KOPT-K1 (cell line): Measurements from ENCODE around the gene APOL1.

ENCODE experiments used
- H3K27ac ChIP-seq: fragments of 200-600 bp; sonication (generic); 2 replicates; pipeline ENCODE4 v1.5.1; 2016; ENCODE audit warnings: antibody characterized with exemption, mild to moderate bottlenecking, low read depth, low read length; ENCODE audit not compliant: poor library complexity, severe bottlenecking
- H3K36me3 ChIP-seq: fragments of 200-600 bp; sonication (generic); 2 replicates; pipeline ENCODE4 v1.5.1; 2017; ENCODE audit warnings: antibody characterized with exemption, mild to moderate bottlenecking, low read length, moderate library complexity; ENCODE audit not compliant: insufficient read depth
- H3K9me3 ChIP-seq: fragments of 200-600 bp; sonication (generic); 2 replicates; pipeline ENCODE4 v1.5.1; 2017; ENCODE audit warnings: antibody characterized with exemption, low read length, mild to moderate bottlenecking; ENCODE audit not compliant: insufficient read depth, poor library complexity, severe bottlenecking

Gene APOL1

GRCh38 chr22:36311386-36312085 is 58.6 kb downstream of the APOL1 start:
- Histone ChIP-seq H3K36me3 (peaks cover 100% of the 10 kb centered on the region), H3K27ac (no peak overlapping the region), H3K9me3 (no peaks in the 10 kb centered on the region)

- H3K9me3 ChIP-seq = no peaks in the 10 kb centered on the region
- no peak overlapping the region for H3K27ac ChIP-seq
- H3K36me3 ChIP-seq = peaks cover 100% of the 10 kb centered on the region
Measured at GRCh38 chr22:36315325-36315724, 62.4 kb downstream of the APOL1 start.

GRCh38 chr22:36316419-36316818 is 63.5 kb downstream of the APOL1 start:
- peaks cover 100% of the 10 kb centered on the region for H3K36me3 ChIP-seq
- H3K27ac ChIP-seq = no peak overlapping the region
- no peaks in the 10 kb centered on the region for H3K9me3 ChIP-seq
